GM13977 (cell line): ENCODE measurements around the gene RPN2.

Experiments used
- DNase-seq: peaks from one replicate; pipeline ENCODE4 v3.0.0; 2012; ENCODE audit warnings: low spot score
- in situ Hi-C: fragments of 300-500 bp; cut with MboI; formaldehyde crosslinking; loops from one replicate; pipeline ENCODE4 v1.12.0; 2022; ENCODE audit warnings: low sequenced_read_pairs, low pct_unique_long_range_greater_than_20kb, mixed read lengths, inconsistent platforms; ENCODE audit not compliant: unreplicated experiment
- TF ChIP-seq, protein P1 (sequence below): IDR thresholded peaks from 2 replicates; pipeline ENCODE4 v1.5.1; 2012; ENCODE audit warnings: mild to moderate bottlenecking, control low read depth; ENCODE audit not compliant: insufficient read depth; ENCODE audit errors: extremely low read depth, missing control alignments

Gene RPN2

GRCh38 chr20:37276494-37277252, 97.5 kb downstream of the RPN2 start:
- peak; percentile 68 for DNase-seq
- TF ChIP-seq, protein P1, sequence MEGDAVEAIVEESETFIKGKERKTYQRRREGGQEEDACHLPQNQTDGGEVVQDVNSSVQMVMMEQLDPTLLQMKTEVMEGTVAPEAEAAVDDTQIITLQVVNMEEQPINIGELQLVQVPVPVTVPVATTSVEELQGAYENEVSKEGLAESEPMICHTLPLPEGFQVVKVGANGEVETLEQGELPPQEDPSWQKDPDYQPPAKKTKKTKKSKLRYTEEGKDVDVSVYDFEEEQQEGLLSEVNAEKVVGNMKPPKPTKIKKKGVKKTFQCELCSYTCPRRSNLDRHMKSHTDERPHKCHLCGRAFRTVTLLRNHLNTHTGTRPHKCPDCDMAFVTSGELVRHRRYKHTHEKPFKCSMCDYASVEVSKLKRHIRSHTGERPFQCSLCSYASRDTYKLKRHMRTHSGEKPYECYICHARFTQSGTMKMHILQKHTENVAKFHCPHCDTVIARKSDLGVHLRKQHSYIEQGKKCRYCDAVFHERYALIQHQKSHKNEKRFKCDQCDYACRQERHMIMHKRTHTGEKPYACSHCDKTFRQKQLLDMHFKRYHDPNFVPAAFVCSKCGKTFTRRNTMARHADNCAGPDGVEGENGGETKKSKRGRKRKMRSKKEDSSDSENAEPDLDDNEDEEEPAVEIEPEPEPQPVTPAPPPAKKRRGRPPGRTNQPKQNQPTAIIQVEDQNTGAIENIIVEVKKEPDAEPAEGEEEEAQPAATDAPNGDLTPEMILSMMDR, result peak; percentile 69
- in situ Hi-C loops, result loop anchor here (5.0 kb wide), 1 partner anchor 101 kb away; no protein-coding TSS in a partner anchor

DNA sequence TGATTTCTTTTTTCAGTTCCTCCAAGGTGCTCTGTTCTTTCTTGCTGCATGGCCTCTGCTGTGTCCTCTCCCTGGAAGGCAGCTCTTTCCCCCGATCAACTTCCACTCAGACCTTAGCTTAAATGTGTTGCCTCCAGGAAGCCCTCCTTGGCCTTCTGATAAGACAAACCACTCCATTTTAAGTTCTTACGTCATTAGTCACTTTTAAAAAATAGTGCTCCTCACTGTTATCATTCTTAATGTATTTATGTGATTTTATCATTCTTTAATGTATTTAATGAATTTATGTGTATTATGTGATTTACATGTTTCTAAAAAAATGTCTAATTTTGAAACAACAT, 98.1 kb downstream of the RPN2 start:
- TF ChIP-seq, protein P1, result no peak
- DNase-seq, result no peak
- in situ Hi-C loops, result loop anchor here (5.0 kb wide), 1 partner anchor 100 kb away; no protein-coding TSS in a partner anchor

DNA sequence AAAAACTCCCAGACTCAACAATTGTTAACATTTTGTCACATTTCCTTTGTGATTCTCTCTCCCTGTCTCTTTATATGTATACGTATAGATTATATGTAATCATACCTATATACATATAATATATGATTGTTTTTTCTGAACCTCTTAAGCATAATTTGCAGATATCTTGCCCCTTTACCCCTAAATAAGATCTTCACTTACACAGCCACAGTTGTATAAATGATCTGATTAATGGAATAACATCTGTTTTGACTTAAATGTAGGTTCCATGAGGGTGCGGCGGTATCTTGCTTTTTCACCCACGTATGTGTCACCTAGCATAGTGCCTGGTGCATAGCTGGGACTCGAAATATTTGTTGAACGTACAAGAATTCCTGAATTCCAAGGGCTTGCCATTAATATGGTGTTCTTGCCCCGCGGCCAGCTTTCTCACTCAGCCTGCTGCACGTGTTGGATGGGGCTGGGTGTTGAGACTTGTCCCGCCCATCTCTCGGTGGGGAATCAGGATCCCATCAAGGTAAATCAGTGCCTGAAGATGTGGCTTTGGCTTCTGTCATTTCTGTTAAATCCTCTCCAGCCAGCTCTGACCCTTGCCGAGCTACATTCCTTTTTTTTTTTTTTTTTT, 99.9 kb downstream of the RPN2 start:
- DNase-seq, result no peak
- TF ChIP-seq, protein P1, result no peak
- in situ Hi-C loops, result loop anchor here (5.0 kb wide), 1 partner anchor 98 kb away; no protein-coding TSS in a partner anchor

- TF ChIP-seq, protein P1, result no peak
- DNase-seq, result no peak
- in situ Hi-C loops, result loop anchor here (5.0 kb wide), 1 partner anchor 97 kb away; no protein-coding TSS in a partner anchor
These were observed 100.7 kb downstream of the RPN2 start for GRCh38 chr20:37279820-37280219.

- DNase-seq, result no peak
- in situ Hi-C loops, result no loop called here
- TF ChIP-seq, protein P1, result no peak
These were observed 101.3 kb downstream of the RPN2 start for GRCh38 chr20:37280403-37280802.

DNA sequence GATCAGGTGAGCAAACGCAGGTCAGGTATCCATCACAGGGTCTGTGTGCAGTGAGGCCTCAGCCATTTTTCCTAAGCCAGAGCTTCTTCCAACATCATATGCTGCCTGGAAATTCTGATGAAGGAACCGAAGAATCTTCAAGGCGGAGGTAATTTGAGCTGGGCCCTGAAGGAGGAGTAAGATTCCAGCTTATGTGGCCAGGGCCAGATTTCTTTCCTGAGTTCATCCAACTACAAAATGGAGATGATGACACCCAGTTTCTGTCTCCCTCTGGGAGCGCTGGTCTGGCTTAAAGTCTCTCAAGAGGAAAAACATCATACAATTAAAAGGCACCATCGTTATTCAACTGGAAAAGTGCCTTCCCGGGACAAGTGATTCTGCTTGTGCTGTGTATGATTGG, 103.4 kb downstream of the RPN2 start:
- TF ChIP-seq, protein P1, result no peak
- in situ Hi-C loops, result no loop called here
- DNase-seq, result no peak
